Peyer's patch (tissue), 4 donors: ENCODE measurements around the gene DGCR6L. TPM values are rescaled to one million over a fixed set of nuclear protein-coding genes. Genes with fewer than 3 reads are reported as not detected.
"Not testable (repeated sequence)": the region's sequence is repeated elsewhere in the genome, so short reads cannot be mapped to it uniquely, and the experiment has no call there.

Experiments
- DNase-seq, 3 donors: peaks; one replicate each; pipeline ENCODE4 v3.0.0-alpha.2; 2017 to 2019
- H3K27ac ChIP-seq, 4 donors: fragments of 200-600 bp; sonication (generic); one replicate each; pipeline ENCODE4 v1.5.1; 2016 to 2019
- H3K27me3 ChIP-seq, 2 donors: fragments of 200-600 bp; sonication (generic); one replicate each; pipeline ENCODE4 v1.5.1; 2019
- H3K36me3 ChIP-seq, 3 donors: fragments of 200-600 bp; sonication (generic); one replicate each; pipeline ENCODE4 v1.5.1; 2016 to 2019
- H3K4me1 ChIP-seq, 4 donors: fragments of 200-600 bp; sonication (generic); one replicate each; pipeline ENCODE4 v1.5.1; 2016 to 2019
- H3K4me3 ChIP-seq, 4 donors: fragments of 200-600 bp; sonication (generic); 1 replicate in 3 of 4; 2 replicates in 1 of 4; pipeline ENCODE4 v1.5.1; 2016 to 2019; ENCODE audit warnings: mild to moderate bottlenecking in 1 of 4
- H3K9me3 ChIP-seq, 4 donors: fragments of 200-600 bp; sonication (generic); one replicate each; pipeline ENCODE4 v1.5.1; 2016 to 2019; ENCODE audit warnings: mild to moderate bottlenecking in 1 of 4
- CTCF ChIP-seq, 6 experiments: fragments of 450-650 bp in 4 of 6; fragments of 200-600 bp in 2 of 6; sonication (generic) in 1 of 6; IDR thresholded peaks; one replicate each; pipeline ENCODE4 v1.5.1; 2017 to 2019; ENCODE audit warnings: antibody characterized with exemption in 6 of 6, mild to moderate bottlenecking in 3 of 6, moderate library complexity in 1 of 6
- POLR2A ChIP-seq, 2 donors: fragments of 450-650 bp; IDR thresholded peaks; one replicate each; pipeline ENCODE4 v1.5.1; 2017; ENCODE audit warnings: antibody characterized with exemption in 2 of 2, mild to moderate bottlenecking in 2 of 2, moderate library complexity in 2 of 2
- total RNA-seq, 4 donors: library from RNA; depleted of rRNA; stranded (reverse); fragments of >200 nt; gene quantifications; one replicate each; pipeline ENCODE4 v1.1.0, GENCODE V29; 2016

DGCR6L gene
- total RNA-seq, 4 donors from 2014 or later = 21.3 to 38.9 (median 31.9) TPM

- H3K27me3 ChIP-seq = no peaks in the 10 kb centered on the region
- H3K36me3 ChIP-seq = no peaks in the 10 kb centered on the region
- H3K27ac ChIP-seq = no peak overlapping the region
- H3K9me3 ChIP-seq = no peaks in the 10 kb centered on the region
- TF ChIP-seq POLR2A (IDR thresholded peaks at IDR 0.05) (no peak), CTCF (IDR thresholded peaks at IDR 0.05) (no peak)
- H3K4me1 ChIP-seq = no peaks in the 10 kb centered on the region
- no peak overlapping the region for H3K4me3 ChIP-seq
- no peak for DNase-seq
Observed at GRCh38 chr22:20284471-20285086, 35.3 kb downstream of the DGCR6L start.

- no peak for DNase-seq
- no peak overlapping the region for H3K4me3 ChIP-seq
- no peaks in the 10 kb centered on the region for H3K9me3 ChIP-seq
- H3K36me3 ChIP-seq = no peaks in the 10 kb centered on the region
- no peaks in the 10 kb centered on the region for H3K4me1 ChIP-seq
- no peaks in the 10 kb centered on the region for H3K27me3 ChIP-seq
- no peak overlapping the region for H3K27ac ChIP-seq
- TF ChIP-seq CTCF (IDR thresholded peaks at IDR 0.05) = no peak
- TF ChIP-seq POLR2A (IDR thresholded peaks at IDR 0.05) = no peak
Observed at GRCh38 chr22:20283674-20284066, 36.2 kb downstream of the DGCR6L start.

GRCh38 chr22:20282901-20283673 lies 36.8 kb downstream of the DGCR6L start:
- no peaks in the 10 kb centered on the region for H3K27me3 ChIP-seq
- no peaks in the 10 kb centered on the region for H3K9me3 ChIP-seq
- H3K4me3 ChIP-seq = no peak overlapping the region
- H3K27ac ChIP-seq = no peak overlapping the region
- TF ChIP-seq POLR2A (IDR thresholded peaks at IDR 0.05) (no peak), CTCF (IDR thresholded peaks at IDR 0.05) (no peak)
- no peaks in the 10 kb centered on the region for H3K4me1 ChIP-seq
- H3K36me3 ChIP-seq = no peaks in the 10 kb centered on the region
- DNase-seq = no peak

GRCh38 chr22:20281891-20282290 lies 38.0 kb downstream of the DGCR6L start:
- Histone ChIP-seq H3K27me3 (no peaks in the 10 kb centered on the region), H3K4me1 (no peaks in the 10 kb centered on the region), H3K9me3 (no peaks in the 10 kb centered on the region), H3K27ac (no peak overlapping the region), H3K4me3 (no peak overlapping the region), H3K36me3 (no peaks in the 10 kb centered on the region)
- TF ChIP-seq POLR2A (IDR thresholded peaks at IDR 0.05) (no peak), CTCF (IDR thresholded peaks at IDR 0.05) (no peak)
- DNase-seq = no peak

- not testable (repeated sequence) for H3K36me3 ChIP-seq, H3K4me1 ChIP-seq, H3K4me3 ChIP-seq, H3K27ac ChIP-seq, H3K27me3 ChIP-seq, H3K9me3 ChIP-seq, DNase-seq
Observed at GRCh38 chr22:20281473-20281872, 38.4 kb downstream of the DGCR6L start.

GRCh38 chr22:20280866-20281265 lies 39.0 kb downstream of the DGCR6L start:
- DNase-seq = no peak
- TF ChIP-seq CTCF (IDR thresholded peaks at IDR 0.05) (no peak), POLR2A (IDR thresholded peaks at IDR 0.05) (no peak)
- no peak overlapping the region for H3K27ac ChIP-seq
- H3K9me3 ChIP-seq = no peaks in the 10 kb centered on the region
- H3K4me3 ChIP-seq = no peak overlapping the region
- no peaks in the 10 kb centered on the region for H3K4me1 ChIP-seq
- H3K36me3 ChIP-seq = no peaks in the 10 kb centered on the region
- H3K27me3 ChIP-seq = no peaks in the 10 kb centered on the region

- DNase-seq, H3K4me1 ChIP-seq, H3K27ac ChIP-seq, H3K36me3 ChIP-seq, H3K27me3 ChIP-seq, H3K9me3 ChIP-seq, H3K4me3 ChIP-seq: not testable (repeated sequence)
Observed at GRCh38 chr22:20280163-20280562, 39.7 kb downstream of the DGCR6L start.
